ENCODE measurements around the gene SLC43A3.
"Not testable (repeated sequence)": the region's sequence is repeated elsewhere in the genome, so short reads cannot be mapped to it uniquely, and the experiment has no call there.

The SLC43A3 gene

GRCh38 chr11:57377107-57377506 lies 49.8 kb downstream of the SLC43A3 start:
- DNase-seq, result no peak

DNA sequence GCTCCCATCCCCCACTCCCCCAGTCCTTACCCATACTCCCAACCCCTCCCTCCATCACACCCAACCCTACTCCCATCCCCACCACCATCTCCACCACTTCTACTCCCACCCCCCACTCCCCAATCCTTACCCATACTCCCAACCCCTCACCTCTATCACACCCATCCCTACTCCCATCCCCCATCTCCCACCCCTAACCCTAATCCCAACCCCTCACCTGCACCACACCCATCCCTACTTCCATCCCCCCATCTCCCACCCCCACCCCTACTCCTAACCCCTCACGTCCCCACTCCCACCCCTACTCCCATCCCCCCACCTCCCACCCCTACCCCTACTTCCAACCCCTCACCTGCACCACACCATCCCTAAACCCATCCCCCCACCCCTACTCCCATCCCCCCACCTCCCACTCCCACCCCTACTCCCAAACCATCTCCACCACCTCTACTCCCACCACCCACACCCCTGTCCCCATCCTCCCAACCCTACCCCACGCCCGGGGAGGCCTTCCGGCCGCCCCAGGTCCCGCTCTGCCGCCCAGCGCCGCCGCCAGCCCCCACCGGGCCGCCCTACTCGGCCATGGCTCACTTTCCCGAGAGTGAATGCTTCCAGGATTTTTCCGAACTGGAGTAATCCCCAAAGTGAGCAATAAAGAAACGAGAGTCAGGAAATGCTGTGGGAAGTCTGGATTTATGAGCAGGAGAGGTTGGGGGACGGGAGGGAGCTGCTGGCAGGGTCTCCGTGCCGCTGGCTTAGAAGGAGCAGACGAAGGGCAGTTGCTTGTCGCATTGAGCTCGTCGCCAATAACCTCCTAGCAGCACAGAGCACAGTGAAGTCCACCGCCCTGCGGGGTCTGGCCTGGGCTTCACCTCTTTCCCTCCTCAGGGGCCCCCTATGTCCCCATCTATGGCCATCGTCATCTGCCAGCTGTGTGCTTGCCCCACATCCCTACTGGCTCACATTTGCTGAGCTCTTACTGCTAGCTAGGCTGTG lies 50.5 kb downstream of the SLC43A3 start:
- DNase-seq, result no peak

DNA sequence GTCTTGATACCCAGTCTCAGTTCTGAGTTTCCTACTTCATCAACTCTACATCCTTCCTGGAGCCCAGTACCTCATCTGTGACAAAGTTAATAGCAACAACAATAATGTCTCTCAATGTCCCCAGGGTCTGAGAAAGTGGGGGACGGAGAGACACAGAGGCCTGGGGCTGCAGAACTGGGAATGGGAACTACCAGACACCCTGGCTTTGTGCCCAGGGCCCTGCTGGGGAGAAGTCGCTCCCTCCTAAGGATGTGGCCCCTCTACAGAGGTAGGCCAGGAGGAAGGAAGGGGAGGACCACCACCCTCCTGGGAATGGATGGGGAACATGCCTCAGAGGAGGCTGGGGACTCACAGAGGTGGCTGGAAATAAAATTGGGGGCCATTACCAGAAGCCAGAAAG lies 51.4 kb downstream of the SLC43A3 start:
- DNase-seq, result no peak

DNA sequence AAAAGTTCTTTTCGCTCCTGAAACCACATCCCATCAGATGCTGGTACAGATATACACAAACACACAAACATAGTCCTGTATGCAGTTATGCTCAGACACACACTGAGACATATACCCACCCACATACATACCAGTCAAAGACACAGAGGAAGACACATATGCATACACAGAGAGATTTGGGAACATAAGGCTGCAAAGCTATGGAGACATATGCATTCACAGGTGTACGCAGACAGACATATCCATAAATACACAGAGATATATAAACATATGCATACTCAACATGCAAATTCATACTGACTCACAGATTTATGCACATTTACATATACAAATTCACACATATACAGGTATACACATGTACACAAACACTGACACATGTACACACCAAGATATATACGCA lies 52.0 kb downstream of the SLC43A3 start:
- DNase-seq, result no peak

DNA sequence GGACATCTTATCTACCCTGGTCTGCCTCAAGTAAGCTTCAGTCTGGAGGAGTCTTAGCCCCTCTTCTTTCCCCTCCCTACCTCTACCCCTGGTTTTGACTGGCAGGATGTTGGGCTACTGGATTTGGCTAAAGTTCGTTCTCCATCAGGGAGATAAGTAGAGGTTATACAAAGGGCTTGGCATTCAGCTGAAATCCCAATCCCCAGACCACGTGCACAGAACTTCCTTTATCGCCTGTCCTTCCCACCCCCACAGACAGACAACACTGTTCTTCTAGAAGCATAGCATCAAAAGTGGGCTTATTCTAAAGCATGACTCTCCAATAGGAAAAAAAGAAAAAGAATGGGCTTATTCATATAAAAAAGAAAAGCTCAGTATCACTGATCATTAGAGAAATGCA lies 53.8 kb downstream of the SLC43A3 start:
- DNase-seq, result no peak

DNA sequence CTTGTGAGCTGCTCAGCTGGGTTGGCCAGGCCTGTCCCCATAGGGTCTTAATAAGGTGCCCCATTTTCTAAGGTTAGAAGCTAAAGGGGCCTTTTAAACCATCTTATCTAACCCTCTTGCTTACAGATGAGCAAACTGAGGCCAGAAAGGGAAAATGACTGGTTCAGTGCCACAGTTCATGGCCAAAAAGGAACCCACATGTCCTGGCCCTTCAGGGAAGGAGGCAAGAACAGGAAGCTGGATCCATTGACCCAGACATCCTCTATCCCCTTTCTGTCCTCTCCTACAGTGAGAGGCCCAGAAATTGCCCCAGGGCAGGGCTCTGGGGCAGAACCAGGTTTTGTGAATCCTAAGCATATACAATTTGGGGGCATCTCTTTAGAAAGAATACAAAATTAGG lies 56.0 kb downstream of the SLC43A3 start:
- no peak for DNase-seq

DNA sequence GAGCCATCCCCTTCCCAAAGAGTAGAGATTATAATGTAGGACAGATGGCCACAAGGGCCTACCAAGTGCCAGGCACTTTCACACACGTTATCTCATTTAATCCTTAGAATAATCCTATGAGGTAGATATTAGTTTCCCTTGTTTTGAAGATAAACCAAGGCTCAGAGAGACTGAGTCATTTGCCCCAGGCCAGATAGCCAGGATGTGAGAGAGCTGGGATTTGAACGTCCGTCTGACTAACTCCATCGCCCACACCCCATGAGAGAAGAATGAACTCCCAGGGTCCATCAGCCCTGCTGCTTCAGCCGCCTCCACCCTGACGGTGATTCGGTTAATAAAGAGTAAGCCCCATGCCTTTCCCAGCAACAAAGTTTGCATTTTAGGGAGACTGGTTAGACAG lies 56.7 kb downstream of the SLC43A3 start:
- DNase-seq, result no peak

- DNase-seq, result no peak
Measured at GRCh38 chr11:57368845-57369232, 58.1 kb downstream of the SLC43A3 start.

GRCh38 chr11:57368106-57368844 lies 58.6 kb downstream of the SLC43A3 start:
- DNase-seq, result peak; percentile 32

- DNase-seq, result no peak
Measured at GRCh38 chr11:57364851-57365660, 61.9 kb downstream of the SLC43A3 start.

GRCh38 chr11:57363131-57364080 lies 63.5 kb downstream of the SLC43A3 start:
- DNase-seq, result peak; percentile 77

GRCh38 chr11:57361926-57362325 lies 65.0 kb downstream of the SLC43A3 start:
- no peak for DNase-seq

GRCh38 chr11:57361420-57361819 lies 65.5 kb downstream of the SLC43A3 start:
- not testable (repeated sequence) for DNase-seq

DNA sequence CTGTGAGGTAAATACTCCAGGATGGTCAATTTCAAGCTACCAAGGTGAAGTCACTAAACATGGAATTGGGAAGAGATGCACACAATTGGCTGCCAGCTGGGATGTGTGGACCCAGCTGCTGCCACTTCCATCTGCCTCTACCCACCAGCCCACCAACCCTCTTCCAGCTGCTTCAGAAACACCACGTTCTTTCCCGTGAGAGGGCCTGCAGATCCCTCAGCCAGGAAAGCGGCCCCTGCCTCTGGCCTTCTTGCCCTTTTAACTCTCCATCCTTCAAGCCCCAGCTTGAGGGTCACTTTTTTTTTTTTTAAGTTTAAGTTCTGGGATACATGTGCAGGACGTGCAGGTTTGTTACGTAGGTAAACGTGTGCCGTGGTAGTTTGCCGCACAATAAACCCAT lies 65.9 kb downstream of the SLC43A3 start:
- no peak for DNase-seq

DNA sequence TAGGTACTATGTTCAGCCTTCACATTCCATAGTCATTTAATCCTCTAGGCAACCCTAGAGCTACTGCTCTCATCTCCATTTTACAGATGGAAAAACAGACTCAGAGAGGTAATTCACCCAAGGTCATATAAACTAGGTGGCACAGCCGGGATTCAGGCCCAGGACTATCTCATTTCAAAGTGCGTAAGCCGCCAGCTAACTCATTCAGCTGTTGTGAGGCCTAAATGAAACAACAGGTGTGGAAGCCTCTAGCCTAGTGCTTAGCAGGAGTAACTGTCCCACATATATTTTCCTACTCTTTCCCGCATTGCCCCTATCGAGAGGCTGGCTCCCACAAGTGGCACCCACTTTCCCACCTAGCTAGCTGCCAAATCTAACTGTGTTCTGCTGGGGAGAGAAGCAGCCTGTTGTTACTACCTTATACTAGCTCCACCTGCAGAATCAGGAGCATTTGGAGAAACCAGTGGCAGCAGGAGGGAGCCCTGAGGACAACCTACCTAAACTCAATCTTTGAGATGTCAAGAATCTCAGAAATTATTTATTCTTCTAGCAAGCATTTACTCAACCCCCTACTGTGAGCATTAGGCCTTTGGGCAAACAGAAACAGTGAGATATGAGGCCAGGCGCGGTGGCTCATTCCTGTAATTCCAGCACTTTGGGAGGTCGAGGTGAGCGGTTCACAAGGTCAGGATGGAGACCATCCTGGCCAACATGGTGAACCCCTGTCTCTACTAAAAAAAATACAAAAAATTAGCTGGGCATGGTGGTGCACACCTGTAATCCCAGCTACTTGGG lies 66.8 kb downstream of the SLC43A3 start:
- no peak for DNase-seq

GRCh38 chr11:57359396-57359795 lies 67.5 kb downstream of the SLC43A3 start:
- no peak for DNase-seq

- no peak for DNase-seq
Measured at GRCh38 chr11:57358991-57359390, 67.9 kb downstream of the SLC43A3 start.

DNA sequence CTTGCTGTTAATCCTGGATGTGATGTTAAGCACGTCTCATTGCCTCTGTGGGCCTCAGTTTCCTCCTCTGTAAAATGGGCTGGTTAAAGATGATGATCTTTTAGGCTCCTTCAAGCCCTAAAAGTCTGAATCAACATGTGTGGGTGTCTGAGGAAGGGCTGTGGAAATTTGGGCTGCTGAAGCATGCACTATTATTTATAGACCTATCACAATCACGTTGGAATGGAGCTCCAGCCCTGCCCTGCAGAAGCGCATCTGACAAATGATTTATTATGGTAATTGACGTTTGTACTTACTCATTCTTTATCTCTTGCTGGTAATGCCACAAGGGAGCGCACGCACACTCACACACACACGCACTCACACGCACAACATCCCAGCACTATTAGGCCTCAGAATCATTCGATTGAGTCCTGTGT lies 68.4 kb downstream of the SLC43A3 start:
- peak; percentile 88 for DNase-seq

DNA sequence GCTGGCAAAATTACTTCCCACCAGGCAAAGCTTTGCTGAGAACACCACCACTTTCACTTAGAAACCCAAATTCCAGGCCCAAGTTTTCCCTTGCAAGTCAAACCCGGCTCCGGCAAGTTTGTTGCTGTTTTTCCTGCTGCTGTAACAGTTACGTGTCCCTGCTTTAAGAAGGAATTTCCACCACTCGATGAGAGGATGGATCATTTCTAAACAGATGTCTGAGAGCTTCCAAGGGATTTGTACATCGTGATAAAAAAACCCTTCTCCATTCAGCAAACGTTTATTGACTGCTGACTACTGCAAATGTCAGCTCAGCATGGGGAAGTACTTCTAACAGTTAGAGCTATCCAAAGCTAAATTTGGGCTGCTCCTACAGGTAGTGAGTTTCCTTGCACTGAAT lies 69.1 kb downstream of the SLC43A3 start:
- peak; percentile 49 for DNase-seq

- no peak for DNase-seq
Measured at GRCh38 chr11:57357310-57357709, 69.6 kb downstream of the SLC43A3 start.
